Measurements from ENCODE around the gene STRIT1.
"Not testable (repeated sequence)": the region's sequence is repeated elsewhere in the genome, so short reads cannot be mapped to it uniquely, and the experiment has no call there.

The STRIT1 gene

GRCh38 chr3:155312781-155313180 is 19.3 kb upstream of the STRIT1 start:
- no peak for DNase-seq

GRCh38 chr3:155309581-155309980 is 16.1 kb upstream of the STRIT1 start:
- no peak for DNase-seq

- DNase-seq: no peak
Observed at GRCh38 chr3:155308831-155309230, 15.3 kb upstream of the STRIT1 start.

- DNase-seq: no peak
Observed at GRCh38 chr3:155307183-155307582, 13.7 kb upstream of the STRIT1 start.

- DNase-seq: no peak
Observed at GRCh38 chr3:155304394-155304793, 10.9 kb upstream of the STRIT1 start.

- no peak for DNase-seq
Observed at GRCh38 chr3:155303540-155304097, 10.1 kb upstream of the STRIT1 start.

GRCh38 chr3:155302891-155303290 is 9.4 kb upstream of the STRIT1 start:
- DNase-seq: no peak

- no peak for DNase-seq
Observed at GRCh38 chr3:155302481-155302880, 9.0 kb upstream of the STRIT1 start.

GRCh38 chr3:155297100-155297499 is 3.6 kb upstream of the STRIT1 start:
- no peak for DNase-seq

GRCh38 chr3:155296413-155296812 is 2.9 kb upstream of the STRIT1 start:
- no peak for DNase-seq

GRCh38 chr3:155292693-155293092 is 790 bp downstream of the STRIT1 start:
- DNase-seq: no peak

- no peak for DNase-seq
Observed at GRCh38 chr3:155292133-155292532, 1.4 kb downstream of the STRIT1 start.

GRCh38 chr3:155286736-155287135 is 6.7 kb downstream of the STRIT1 start:
- no peak for DNase-seq

GRCh38 chr3:155285936-155286335 is 7.5 kb downstream of the STRIT1 start:
- DNase-seq: no peak

- no peak for DNase-seq
Observed at GRCh38 chr3:155283092-155284056, 10.1 kb downstream of the STRIT1 start.

- DNase-seq: no peak
Observed at GRCh38 chr3:155282385-155283091, 10.9 kb downstream of the STRIT1 start.

- DNase-seq: no peak
Observed at GRCh38 chr3:155281912-155282311, 11.6 kb downstream of the STRIT1 start.

- not testable (repeated sequence) for DNase-seq
Observed at GRCh38 chr3:155276089-155276488, 17.4 kb downstream of the STRIT1 start.

GRCh38 chr3:155275159-155275754 is 18.2 kb downstream of the STRIT1 start:
- DNase-seq: not testable (repeated sequence)

- DNase-seq: not testable (repeated sequence)
Observed at GRCh38 chr3:155274435-155274834, 19.0 kb downstream of the STRIT1 start.

GRCh38 chr3:155271343-155271613 is 22.2 kb downstream of the STRIT1 start:
- no peak for DNase-seq

GRCh38 chr3:155270485-155271342 is 22.8 kb downstream of the STRIT1 start:
- DNase-seq: no peak

Data from femur (tissue), 1 donor.